ENCODE measurements around the gene CD164L2.
A peak's percentile ranks its signal among the peaks of the same experiment; 100 is the strongest.

The CD164L2 gene

GRCh38 chr1:27332536-27333281, 50.4 kb downstream of the CD164L2 start (continued):
- no peak for TF ChIP-seq ZNF596 (tag by site-specific recombination; IDR thresholded peaks at IDR 0.05)
- no peak for TF ChIP-seq GLI4 (tag by site-specific recombination; IDR thresholded peaks at IDR 0.05)
- TF ChIP-seq ZBTB20 (tag by site-specific recombination; IDR thresholded peaks at IDR 0.05), result no peak
- TF ChIP-seq YY1 (tag by site-specific recombination; IDR thresholded peaks at IDR 0.05), result no peak
- TF ChIP-seq ZNF341 (tag by site-specific recombination; IDR thresholded peaks at IDR 0.05; ENCODE audit: low read depth), result peak; percentile 66
- TF ChIP-seq FEZF1 (tag by site-specific recombination; IDR thresholded peaks at IDR 0.05), result no peak
- TF ChIP-seq ZBTB48 (tag by site-specific recombination; IDR thresholded peaks at IDR 0.05), result peak; percentile 36; the same call in 1 of the 2 replicates
- TF ChIP-seq ZNF585B (tag by site-specific recombination; IDR thresholded peaks at IDR 0.05), result no peak
- no peak for TF ChIP-seq ZNF24 (tag by site-specific recombination; IDR thresholded peaks at IDR 0.05)
- TF ChIP-seq ZNF830 (tag by site-specific recombination; IDR thresholded peaks at IDR 0.05; ENCODE audit: low read depth), result no peak
- no peak for TF ChIP-seq KLF1 (tag by site-specific recombination; IDR thresholded peaks at IDR 0.05)
- TF ChIP-seq CTCF (tag by site-specific recombination; IDR thresholded peaks at IDR 0.05), result peak; percentile 79
- peak; percentile 91 for TF ChIP-seq SCRT2 (tag by site-specific recombination; IDR thresholded peaks at IDR 0.05)
- peak; percentile 21; the same call in 1 of the 2 replicates for TF ChIP-seq PATZ1 (tag by site-specific recombination; IDR thresholded peaks at IDR 0.05)
- no peak for TF ChIP-seq ZNF174 (tag by site-specific recombination; IDR thresholded peaks at IDR 0.05)
- no peak for TF ChIP-seq ZNF580 (tag by site-specific recombination; IDR thresholded peaks at IDR 0.05)
- peak; percentile 24; the same call in 1 of the 2 replicates for TF ChIP-seq GLIS1 (tag by site-specific recombination; IDR thresholded peaks at IDR 0.05)
- no peak for TF ChIP-seq ZNF416 (tag by site-specific recombination; IDR thresholded peaks at IDR 0.05)
- TF ChIP-seq BCL11A (tag by site-specific recombination; IDR thresholded peaks at IDR 0.05; ENCODE audit: low read depth), result no peak
- no peak for TF ChIP-seq ZNF423 (tag by site-specific recombination; IDR thresholded peaks at IDR 0.05)
- no peak for TF ChIP-seq KLF17 (tag by site-specific recombination; IDR thresholded peaks at IDR 0.05)
- no peak for TF ChIP-seq ZNF692 (tag by site-specific recombination; IDR thresholded peaks at IDR 0.05)
- no peak for TF ChIP-seq ZNF501 (tag by site-specific recombination; IDR thresholded peaks at IDR 0.05)
- TF ChIP-seq GFI1B (tag by site-specific recombination; IDR thresholded peaks at IDR 0.05), result no peak
- no peak for TF ChIP-seq HOXD13 (CRISPR knock-in tag; IDR thresholded peaks at IDR 0.05; ENCODE audit: borderline replicate concordance)
- no peak; the same call in 1 of the 2 replicates for TF ChIP-seq ZNF76 (tag by site-specific recombination; IDR thresholded peaks at IDR 0.05; ENCODE audit: borderline replicate concordance, low read depth)
- no peak for TF ChIP-seq ZBTB7A (tag by site-specific recombination; IDR thresholded peaks at IDR 0.05; ENCODE audit: low read depth)
- no peak for TF ChIP-seq ZBTB10 (tag by site-specific recombination; IDR thresholded peaks at IDR 0.05)
- no peak for TF ChIP-seq ZNF2 (tag by site-specific recombination; IDR thresholded peaks at IDR 0.05)
- no peak for TF ChIP-seq ZNF747 (tag by site-specific recombination; IDR thresholded peaks at IDR 0.05)
- no peak for TF ChIP-seq ZNF837 (tag by site-specific recombination; IDR thresholded peaks at IDR 0.05)
- no peak for TF ChIP-seq ZNF248 (tag by site-specific recombination; IDR thresholded peaks at IDR 0.05)

Measured in HEK293 (cell line).